GM12875 (cell line): Measurements from ENCODE around the gene CCDC15.

Source experiments
- H3K4me3 ChIP-seq: one replicate; pipeline ENCODE4 v1.5.1; 2011; ENCODE audit warnings: low read depth, low read length, control low read depth
- CTCF ChIP-seq: IDR thresholded peaks from 2 replicates; pipeline ENCODE4 v1.5.1; 2011; ENCODE audit warnings: low read depth, mild to moderate bottlenecking, control low read depth, inconsistent platforms, low read length, moderate library complexity, borderline replicate concordance; ENCODE audit not compliant: insufficient read depth

The CCDC15 gene

GRCh38 chr11:125082611-125083311 is 128.8 kb downstream of the CCDC15 start:
- H3K4me3 ChIP-seq, result no peak overlapping the region
- no peak for TF ChIP-seq CTCF

- TF ChIP-seq CTCF, result no peak
- no peak overlapping the region for H3K4me3 ChIP-seq
These were observed 129.5 kb downstream of the CCDC15 start for GRCh38 chr11:125083312-125084056.

DNA sequence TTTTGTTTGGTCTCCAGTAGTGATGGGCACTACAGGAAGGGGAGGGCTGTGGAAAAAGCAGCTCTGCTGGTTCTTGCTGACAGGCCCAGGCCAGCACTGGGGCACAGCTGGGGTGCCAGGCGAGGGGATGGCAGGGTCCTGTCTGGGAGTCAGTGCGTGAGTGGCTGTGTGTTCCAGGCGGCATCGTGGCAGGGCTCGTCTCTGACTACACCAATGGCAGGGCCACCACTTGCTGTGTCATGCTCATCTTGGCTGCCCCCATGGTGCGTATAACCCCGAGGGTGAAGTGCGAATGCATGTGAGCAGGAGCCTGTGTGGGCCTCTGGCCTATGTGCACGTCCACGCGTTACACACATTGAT is 130.0 kb downstream of the CCDC15 start:
- H3K4me3 ChIP-seq, result no peak overlapping the region
- no peak for TF ChIP-seq CTCF

GRCh38 chr11:125084761-125085231 is 130.8 kb downstream of the CCDC15 start:
- TF ChIP-seq CTCF, result no peak

GRCh38 chr11:125085301-125086081 is 131.5 kb downstream of the CCDC15 start:
- TF ChIP-seq CTCF, result peak; percentile 9; the same call in 1 of the 2 replicates
- H3K4me3 ChIP-seq, result no peak overlapping the region

More at GRCh38 chr11:125084761-125085231, 130.8 kb downstream of the CCDC15 start:
- no peak overlapping the region for H3K4me3 ChIP-seq

GRCh38 chr11:125086633-125087296 is 132.8 kb downstream of the CCDC15 start:
- TF ChIP-seq CTCF, result no peak
- no peak overlapping the region for H3K4me3 ChIP-seq
